T-helper 17 cell (primary cell): ENCODE measurements around the gene TRIM6. TPM values are rescaled to one million over a fixed set of nuclear protein-coding genes. Genes with fewer than 3 reads are reported as not detected.

ENCODE experiments used
- ATAC-seq: fragments of 150-1000 bp; cut with Tn5 transposase; 2 replicates; pipeline ENCODE4 v1.10.0; 2021; ENCODE audit warnings: mild to moderate bottlenecking, moderate library complexity
- DNase-seq, 3 donors: peaks; one replicate each; pipeline versions ENCODE4 v3.0.0 to v3.0.0-alpha.2; 2020 to 2021
- H3K9me3 ChIP-seq: one replicate; pipeline ENCODE4 v1.7.0; 2013; ENCODE audit warnings: low read length, mild to moderate bottlenecking; ENCODE audit not compliant: control insufficient read depth, poor library complexity, severe bottlenecking
- H3K27ac Mint-ChIP-seq: one replicate; pipeline ENCODE4 v1.8.0; 2022; ENCODE audit warnings: mild to moderate bottlenecking, moderate library complexity, mixed read lengths
- H3K27me3 Mint-ChIP-seq: one replicate; pipeline ENCODE4 v1.8.0; 2022; ENCODE audit warnings: mixed read lengths
- H3K36me3 Mint-ChIP-seq: one replicate; pipeline ENCODE4 v1.8.0; 2022; ENCODE audit warnings: low read depth, mixed read lengths
- H3K4me1 Mint-ChIP-seq: one replicate; pipeline ENCODE4 v1.8.0; 2022; ENCODE audit warnings: mild to moderate bottlenecking, mixed read lengths
- H3K4me3 Mint-ChIP-seq: one replicate; pipeline ENCODE4 v1.8.0; 2022; ENCODE audit warnings: mild to moderate bottlenecking, moderate library complexity, mixed read lengths
- total RNA-seq, 4 donors: library from RNA in 2 of 4; stranded (reverse) in 2 of 4; gene quantifications; one replicate each; pipeline ENCODE4 v1.2.3 and lab custom pipeline; 2022 to 2026

Gene TRIM6
- total RNA-seq, 2 donors from 2014 or later, result not detected

- no peak overlapping the region for H3K4me3 Mint-ChIP-seq
- H3K36me3 Mint-ChIP-seq, result peaks cover 2% of the 10 kb centered on the region
- ATAC-seq (no peak), DNase-seq (no peak)
- H3K9me3 ChIP-seq, result no peaks in the 10 kb centered on the region
- no peak overlapping the region for H3K27ac Mint-ChIP-seq
- H3K4me1 Mint-ChIP-seq, result peaks cover 4% of the 10 kb centered on the region
- no peaks in the 10 kb centered on the region for H3K27me3 Mint-ChIP-seq
Observed at GRCh38 chr11:5618807-5619206, 22.4 kb downstream of the TRIM6 start.

DNA sequence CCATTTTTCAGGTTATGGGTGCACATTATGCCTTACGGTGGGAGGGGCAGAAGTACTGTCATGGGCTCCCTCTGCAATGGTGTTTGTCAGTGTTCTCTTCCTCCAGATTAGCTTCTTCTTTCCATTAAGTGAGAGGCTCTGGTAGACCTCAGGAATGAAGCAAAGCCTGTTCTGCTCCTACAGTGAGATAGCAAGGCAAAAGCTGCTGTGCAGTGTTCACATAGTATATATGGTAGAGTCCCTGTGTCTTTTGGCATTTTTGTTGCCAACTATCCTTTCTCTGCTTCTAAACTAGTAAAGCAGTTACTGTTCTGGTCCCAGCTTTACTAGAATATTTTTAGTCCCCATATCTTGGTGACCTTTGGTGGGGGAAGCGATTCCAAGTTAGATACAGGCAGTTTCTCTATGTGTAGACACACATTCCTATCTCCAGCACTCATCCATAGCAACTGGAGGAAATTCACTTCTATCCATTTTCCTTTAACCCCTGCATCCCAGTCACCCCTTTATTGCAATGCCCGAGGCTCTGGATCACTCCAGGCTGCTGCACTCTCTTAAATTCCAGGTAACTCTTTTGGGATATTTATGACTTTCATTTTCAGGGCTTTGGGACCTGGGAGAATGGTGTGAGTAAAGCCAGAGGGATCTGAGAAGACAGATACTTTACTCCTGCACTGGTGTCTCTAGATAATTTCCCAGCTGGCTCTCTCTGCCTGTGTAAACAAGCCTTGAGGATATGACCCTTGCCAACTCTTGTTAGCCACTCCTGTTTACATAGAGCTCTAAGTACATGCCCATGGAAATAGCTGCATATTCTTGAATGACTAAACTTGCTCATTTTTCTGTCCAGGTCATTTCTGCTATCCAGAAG, 24.4 kb downstream of the TRIM6 start:
- no peaks in the 10 kb centered on the region for H3K9me3 ChIP-seq
- Mint-ChIP-seq H3K4me3 (no peak overlapping the region), H3K27ac (no peak overlapping the region), H3K4me1 (peaks cover 22% of the 10 kb centered on the region), H3K27me3 (no peaks in the 10 kb centered on the region), H3K36me3 (peaks cover 2% of the 10 kb centered on the region)
- DNase-seq (no peak), ATAC-seq (no peak)

- no peaks in the 10 kb centered on the region for H3K9me3 ChIP-seq
- DNase-seq, result no peak
- H3K4me1 Mint-ChIP-seq, result peaks cover 24% of the 10 kb centered on the region
- H3K4me3 Mint-ChIP-seq, result no peak overlapping the region
- no peak overlapping the region for H3K27ac Mint-ChIP-seq
- H3K36me3 Mint-ChIP-seq, result peaks cover 2% of the 10 kb centered on the region
- no peaks in the 10 kb centered on the region for H3K27me3 Mint-ChIP-seq
- no peak for ATAC-seq
Observed at GRCh38 chr11:5621580-5621979, 25.1 kb downstream of the TRIM6 start.

- no peak for DNase-seq
- H3K27me3 Mint-ChIP-seq, result no peaks in the 10 kb centered on the region
- peaks cover 2% of the 10 kb centered on the region for H3K36me3 Mint-ChIP-seq
- no peaks in the 10 kb centered on the region for H3K9me3 ChIP-seq
- H3K4me1 Mint-ChIP-seq, result peaks cover 36% of the 10 kb centered on the region
- no peak for ATAC-seq
- H3K27ac Mint-ChIP-seq, result no peak overlapping the region
- peak overlapping the region; percentile 67 for H3K4me3 Mint-ChIP-seq
Observed at GRCh38 chr11:5622802-5623201, 26.4 kb downstream of the TRIM6 start.

- Mint-ChIP-seq H3K27me3 (no peaks in the 10 kb centered on the region), H3K4me3 (peak within 1 kb of the TSS; percentile 97), H3K4me1 (peaks cover 34% of the 10 kb centered on the region), H3K36me3 (no peaks in the 10 kb centered on the region), H3K27ac (peak within 1 kb of the TSS; percentile 90)
- ATAC-seq, result peak; percentile 97
- H3K9me3 ChIP-seq, result no peaks in the 10 kb centered on the region
- DNase-seq, result peak; percentile 23 to 35 (median 24)
Observed at GRCh38 chr11:5624489-5625279, 28.2 kb downstream of the TRIM6 start, which contains the start of gene TRIM34. TRIM34 (plus strand) TSS chr11:5625001; CDS start chr11:5632332, 7,331 bp downstream.

- Mint-ChIP-seq H3K4me1 (peaks cover 36% of the 10 kb centered on the region), H3K27me3 (no peaks in the 10 kb centered on the region), H3K27ac (peak overlapping the region; percentile 90), H3K36me3 (peaks cover 2% of the 10 kb centered on the region), H3K4me3 (peak overlapping the region; percentile 97)
- no peak for ATAC-seq
- H3K9me3 ChIP-seq, result no peaks in the 10 kb centered on the region
- DNase-seq, result no peak
Observed at GRCh38 chr11:5625281-5625680, 28.8 kb downstream of the TRIM6 start.

- peaks cover 4% of the 10 kb centered on the region for H3K36me3 Mint-ChIP-seq
- H3K4me1 Mint-ChIP-seq, result peaks cover 36% of the 10 kb centered on the region
- H3K27me3 Mint-ChIP-seq, result no peaks in the 10 kb centered on the region
- H3K4me3 Mint-ChIP-seq, result peak overlapping the region; percentile 97
- peak overlapping the region; percentile 90 for H3K27ac Mint-ChIP-seq
- no peaks in the 10 kb centered on the region for H3K9me3 ChIP-seq
- no peak for DNase-seq
- ATAC-seq, result no peak
Observed at GRCh38 chr11:5626196-5626595, 29.8 kb downstream of the TRIM6 start.

DNA sequence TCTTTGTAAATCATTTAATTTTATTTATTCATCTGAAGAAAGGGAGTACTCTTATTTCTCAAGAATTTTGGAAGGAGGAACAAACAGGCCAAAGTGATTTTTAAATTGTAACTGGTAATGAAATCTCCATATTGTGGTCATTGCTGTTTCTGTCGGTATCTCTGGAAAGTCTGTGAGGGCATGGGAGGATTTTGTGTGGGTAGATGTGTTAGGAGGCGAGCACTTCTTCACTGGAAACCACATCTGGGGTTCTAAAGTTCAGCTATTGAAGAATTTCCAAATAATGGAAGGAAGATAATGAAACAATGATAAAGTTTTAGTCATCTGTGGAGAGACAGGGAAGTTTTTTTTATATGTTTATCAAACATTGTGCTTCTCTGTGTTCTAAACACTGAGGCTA, 35.0 kb downstream of the TRIM6 start:
- H3K9me3 ChIP-seq, result no peaks in the 10 kb centered on the region
- no peak for ATAC-seq
- Mint-ChIP-seq H3K27me3 (no peaks in the 10 kb centered on the region), H3K4me3 (no peak overlapping the region), H3K36me3 (peaks cover 17% of the 10 kb centered on the region), H3K27ac (no peak overlapping the region), H3K4me1 (peaks cover 21% of the 10 kb centered on the region)
- DNase-seq, result no peak

DNA sequence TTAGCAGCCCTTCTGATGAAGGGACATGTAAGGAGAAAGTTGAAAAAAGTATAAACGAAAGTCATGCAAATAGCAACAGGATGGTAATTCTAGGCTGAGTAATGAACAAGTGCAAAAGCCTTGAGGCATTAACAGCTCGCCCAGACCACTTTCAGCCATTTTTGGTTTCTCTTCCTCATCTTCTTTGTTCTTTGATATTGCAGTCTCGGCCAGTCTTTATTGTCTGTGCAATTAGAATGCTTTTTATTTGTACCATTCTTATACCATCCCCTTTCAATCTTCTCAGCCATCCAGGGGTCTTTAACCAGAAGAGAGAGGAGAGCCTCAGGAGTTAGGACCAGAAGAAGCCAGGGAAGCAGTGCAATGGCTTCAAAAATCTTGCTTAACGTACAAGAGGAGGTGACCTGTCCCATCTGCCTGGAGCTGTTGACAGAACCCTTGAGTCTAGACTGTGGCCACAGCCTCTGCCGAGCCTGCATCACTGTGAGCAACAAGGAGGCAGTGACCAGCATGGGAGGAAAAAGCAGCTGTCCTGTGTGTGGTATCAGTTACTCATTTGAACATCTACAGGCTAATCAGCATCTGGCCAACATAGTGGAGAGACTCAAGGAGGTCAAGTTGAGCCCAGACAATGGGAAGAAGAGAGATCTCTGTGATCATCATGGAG, 35.7 kb downstream of the TRIM6 start:
- no peak overlapping the region for H3K4me3 Mint-ChIP-seq
- ATAC-seq (peak; percentile 46), DNase-seq (no peak)
- H3K4me1 Mint-ChIP-seq, result peaks cover 16% of the 10 kb centered on the region
- peaks cover 17% of the 10 kb centered on the region for H3K36me3 Mint-ChIP-seq
- H3K27ac Mint-ChIP-seq, result no peak overlapping the region
- H3K27me3 Mint-ChIP-seq, result no peaks in the 10 kb centered on the region
- H3K9me3 ChIP-seq, result no peaks in the 10 kb centered on the region

- H3K4me3 Mint-ChIP-seq, result no peak overlapping the region
- H3K36me3 Mint-ChIP-seq, result peaks cover 14% of the 10 kb centered on the region
- H3K9me3 ChIP-seq, result no peaks in the 10 kb centered on the region
- H3K27me3 Mint-ChIP-seq, result no peaks in the 10 kb centered on the region
- DNase-seq, result no peak
- no peak for ATAC-seq
- peaks cover 3% of the 10 kb centered on the region for H3K4me1 Mint-ChIP-seq
- H3K27ac Mint-ChIP-seq, result no peak overlapping the region
Observed at GRCh38 chr11:5639953-5640352, 43.5 kb downstream of the TRIM6 start.

GRCh38 chr11:5643585-5643984, 47.1 kb downstream of the TRIM6 start:
- Mint-ChIP-seq H3K27ac (no peak overlapping the region), H3K4me3 (no peak overlapping the region), H3K4me1 (peaks cover 3% of the 10 kb centered on the region), H3K27me3 (no peaks in the 10 kb centered on the region), H3K36me3 (peaks cover 11% of the 10 kb centered on the region)
- H3K9me3 ChIP-seq, result no peaks in the 10 kb centered on the region
- ATAC-seq (no peak), DNase-seq (no peak)

GRCh38 chr11:5646139-5646538, 49.7 kb downstream of the TRIM6 start:
- ATAC-seq, result no peak
- H3K9me3 ChIP-seq, result no peaks in the 10 kb centered on the region
- Mint-ChIP-seq H3K4me1 (peaks cover 3% of the 10 kb centered on the region), H3K4me3 (no peak overlapping the region), H3K36me3 (peaks cover 11% of the 10 kb centered on the region), H3K27ac (no peak overlapping the region), H3K27me3 (no peaks in the 10 kb centered on the region)
- no peak for DNase-seq

DNA sequence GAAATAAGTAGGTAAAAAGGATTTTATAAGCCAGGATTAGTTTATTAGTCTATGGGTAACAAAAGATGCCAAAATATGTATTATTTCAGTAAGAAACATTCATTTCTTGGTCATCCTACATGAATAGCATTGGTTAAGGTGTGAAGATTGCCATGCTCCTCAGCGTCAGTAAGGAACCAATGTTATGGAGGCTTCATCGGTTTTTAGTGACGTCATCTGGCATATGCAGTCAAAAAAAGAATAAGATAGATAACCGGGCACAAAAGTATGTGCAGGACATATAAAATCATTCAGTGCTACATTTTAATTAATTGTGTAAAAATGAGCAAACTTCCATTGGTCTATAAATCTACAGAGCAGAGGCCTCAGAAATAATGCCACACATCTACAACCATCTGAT, 59.0 kb downstream of the TRIM6 start:
- Mint-ChIP-seq H3K4me3 (no peak overlapping the region), H3K27ac (no peak overlapping the region), H3K36me3 (no peaks in the 10 kb centered on the region), H3K4me1 (no peaks in the 10 kb centered on the region), H3K27me3 (no peaks in the 10 kb centered on the region)
- DNase-seq, result no peak
- ATAC-seq, result no peak
- no peaks in the 10 kb centered on the region for H3K9me3 ChIP-seq
